Prostate gland (tissue), 2 donors: ENCODE results near the gene TRAPPC6A.

Experiments
- POLR2A ChIP-seq: fragments of 450-650 bp; IDR thresholded peaks from one replicate; pipeline ENCODE4 v1.6.1; 2016; ENCODE audit warnings: antibody characterized with exemption, mild to moderate bottlenecking
- TF ChIP-seq, protein P1 (sequence below), 4 experiments: fragments of 200-600 bp in 2 of 4; fragments of 450-650 bp in 2 of 4; sonication (generic) in 2 of 4; IDR thresholded peaks; 1 replicate in 3 of 4; 2 replicates in 1 of 4; pipeline ENCODE4 v1.5.1; 2016 to 2019; ENCODE audit warnings: antibody characterized with exemption in 4 of 4, mild to moderate bottlenecking in 2 of 4, moderate library complexity in 2 of 4

DNA sequence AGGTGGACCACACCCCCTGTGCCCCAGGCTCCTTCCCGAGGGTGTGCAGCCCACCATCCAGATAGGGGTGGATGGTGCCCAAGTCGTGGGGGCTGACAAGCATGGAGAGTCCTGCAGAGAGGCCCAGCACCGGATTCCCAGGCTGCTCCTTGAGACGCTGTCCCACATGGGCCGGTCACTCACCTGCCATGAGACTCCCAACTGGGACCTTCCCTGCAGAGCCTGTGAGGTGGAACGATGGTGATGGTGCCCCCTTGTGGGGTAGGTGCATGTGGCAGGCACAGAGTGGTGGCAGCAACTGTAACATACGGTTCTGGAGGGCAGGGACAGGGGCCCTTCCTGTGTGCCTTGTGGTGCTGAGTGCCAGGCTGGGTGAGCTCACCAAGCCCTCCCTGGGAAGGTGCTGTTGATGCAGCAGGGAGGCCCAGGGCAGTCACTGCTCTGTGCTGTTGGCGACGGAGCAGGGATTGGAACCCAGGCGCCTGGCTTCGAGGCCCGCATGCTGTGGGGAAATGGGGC is 52.0 kb downstream of the TRAPPC6A start:
- TF ChIP-seq, protein P1, sequence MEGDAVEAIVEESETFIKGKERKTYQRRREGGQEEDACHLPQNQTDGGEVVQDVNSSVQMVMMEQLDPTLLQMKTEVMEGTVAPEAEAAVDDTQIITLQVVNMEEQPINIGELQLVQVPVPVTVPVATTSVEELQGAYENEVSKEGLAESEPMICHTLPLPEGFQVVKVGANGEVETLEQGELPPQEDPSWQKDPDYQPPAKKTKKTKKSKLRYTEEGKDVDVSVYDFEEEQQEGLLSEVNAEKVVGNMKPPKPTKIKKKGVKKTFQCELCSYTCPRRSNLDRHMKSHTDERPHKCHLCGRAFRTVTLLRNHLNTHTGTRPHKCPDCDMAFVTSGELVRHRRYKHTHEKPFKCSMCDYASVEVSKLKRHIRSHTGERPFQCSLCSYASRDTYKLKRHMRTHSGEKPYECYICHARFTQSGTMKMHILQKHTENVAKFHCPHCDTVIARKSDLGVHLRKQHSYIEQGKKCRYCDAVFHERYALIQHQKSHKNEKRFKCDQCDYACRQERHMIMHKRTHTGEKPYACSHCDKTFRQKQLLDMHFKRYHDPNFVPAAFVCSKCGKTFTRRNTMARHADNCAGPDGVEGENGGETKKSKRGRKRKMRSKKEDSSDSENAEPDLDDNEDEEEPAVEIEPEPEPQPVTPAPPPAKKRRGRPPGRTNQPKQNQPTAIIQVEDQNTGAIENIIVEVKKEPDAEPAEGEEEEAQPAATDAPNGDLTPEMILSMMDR (IDR thresholded peaks at IDR 0.05): peak; percentile 25 to 77 (median 60)
- no peak for TF ChIP-seq POLR2A
